Left lobe of liver (tissue), 2 donors: ENCODE results near the gene RYR3. TPM values are rescaled to one million over a fixed set of nuclear protein-coding genes. Genes with fewer than 3 reads are reported as not detected.

ENCODE experiments used
- ATAC-seq: fragments of 200-7000 bp; cut with Tn5 transposase; one replicate; pipeline ENCODE4 v1.9.1; 2020; ENCODE audit warnings: mild to moderate bottlenecking, moderate library complexity
- DNase-seq: peaks from one replicate; pipeline ENCODE4 v3.0.0-alpha.2; 2020; ENCODE audit warnings: low spot score
- total RNA-seq: library from RNA; stranded (reverse); gene quantifications from one replicate; pipeline ENCODE4 v1.2.1, GENCODE V29; 2021
- donor health status: DM: no; HTN: no; CAD: no; lungs with moderate emphysema.
- donor health status: DM: no; HTN: yes; CAD: no.

The RYR3 gene
- total RNA-seq = not detected

DNA sequence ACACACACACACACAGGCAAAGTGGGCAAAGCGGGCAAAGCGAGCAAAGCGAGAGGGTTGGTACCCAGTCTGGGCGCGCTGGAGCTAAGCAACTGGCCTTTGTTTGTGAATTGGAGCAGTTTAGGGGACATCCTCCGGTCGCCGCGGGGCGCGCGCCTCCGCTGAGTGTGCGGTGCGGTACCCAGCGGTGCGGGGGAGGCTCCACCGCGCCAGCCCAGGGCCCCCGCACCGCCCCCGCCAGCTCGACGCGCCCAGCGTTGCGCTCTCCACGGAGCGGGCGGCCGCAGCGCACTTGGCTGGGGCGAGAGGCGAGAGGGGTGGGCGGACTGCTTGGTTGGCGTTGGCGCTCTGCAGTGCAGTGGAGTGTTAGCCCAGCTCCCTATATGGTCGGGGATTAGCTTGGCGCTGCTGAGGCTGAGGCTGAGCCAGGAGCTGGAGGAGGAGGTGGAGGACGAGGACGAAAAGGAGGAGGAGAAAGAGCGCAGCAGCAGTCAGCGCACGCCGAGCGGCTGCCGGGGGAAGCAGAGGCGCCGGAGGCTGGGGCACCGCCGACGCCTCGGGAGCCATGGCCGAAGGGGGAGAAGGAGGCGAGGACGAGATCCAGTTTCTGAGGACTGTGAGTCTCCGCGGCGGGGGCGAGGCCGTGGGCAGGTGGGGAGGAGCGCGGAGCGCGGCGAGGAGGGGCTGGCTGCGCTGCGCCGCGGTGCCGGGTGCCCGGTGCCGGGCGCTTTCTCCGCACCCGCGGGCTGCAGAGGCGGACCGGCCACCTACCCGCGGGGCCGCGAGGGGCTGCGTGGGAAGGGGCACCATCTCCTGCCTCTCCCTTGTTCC is at the start of gene RYR3:
TSS of gene RYR3 (plus strand) at position 487 of the 831 bp plus-strand sequence. CDS start at position 566, 79 bp downstream.
- no peak for DNase-seq
- no peak for ATAC-seq

DNA sequence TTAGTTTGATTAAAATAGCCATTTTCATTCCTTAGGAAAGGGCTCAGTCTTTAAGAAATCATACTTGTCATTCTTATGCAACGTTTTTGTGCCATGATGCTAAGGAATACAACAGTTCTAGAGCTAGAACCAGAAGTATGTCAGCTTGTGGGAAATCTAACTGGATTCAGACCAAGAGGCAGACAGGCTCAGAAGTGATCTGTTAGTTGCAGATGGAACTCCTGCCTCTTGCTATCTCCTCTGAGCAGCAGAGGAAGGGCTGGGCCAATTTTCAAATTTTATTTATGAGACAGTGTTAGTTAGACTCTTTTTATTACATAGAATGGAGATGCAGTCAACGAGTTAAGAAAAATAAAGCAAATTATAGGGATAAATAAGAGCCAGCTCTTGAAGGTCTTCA is 48.5 kb upstream of the RYR3 start:
- ATAC-seq (no peak), DNase-seq (no peak)

DNA sequence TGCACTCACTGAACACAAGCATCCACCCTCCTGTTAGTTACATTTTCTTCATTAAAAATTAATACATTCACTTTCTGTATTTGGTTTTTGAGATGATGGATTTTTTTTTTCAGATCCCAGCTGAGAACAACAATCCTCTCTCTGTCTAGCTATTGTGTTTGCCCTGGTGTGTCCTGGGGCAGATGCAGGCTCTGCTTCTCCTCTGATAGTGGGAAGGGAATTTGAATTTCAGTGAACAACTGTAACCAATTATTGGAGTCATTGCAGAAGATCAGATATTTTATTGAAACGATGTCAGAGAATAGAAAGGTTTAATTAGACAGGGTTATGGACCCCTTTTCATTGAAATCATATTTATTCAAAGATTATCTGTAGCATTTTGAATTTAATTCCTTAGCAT is 33.1 kb upstream of the RYR3 start:
- DNase-seq (no peak), ATAC-seq (no peak)

GRCh38 chr15:33278816-33279612 is 31.8 kb upstream of the RYR3 start:
- DNase-seq (no peak), ATAC-seq (no peak)

DNA sequence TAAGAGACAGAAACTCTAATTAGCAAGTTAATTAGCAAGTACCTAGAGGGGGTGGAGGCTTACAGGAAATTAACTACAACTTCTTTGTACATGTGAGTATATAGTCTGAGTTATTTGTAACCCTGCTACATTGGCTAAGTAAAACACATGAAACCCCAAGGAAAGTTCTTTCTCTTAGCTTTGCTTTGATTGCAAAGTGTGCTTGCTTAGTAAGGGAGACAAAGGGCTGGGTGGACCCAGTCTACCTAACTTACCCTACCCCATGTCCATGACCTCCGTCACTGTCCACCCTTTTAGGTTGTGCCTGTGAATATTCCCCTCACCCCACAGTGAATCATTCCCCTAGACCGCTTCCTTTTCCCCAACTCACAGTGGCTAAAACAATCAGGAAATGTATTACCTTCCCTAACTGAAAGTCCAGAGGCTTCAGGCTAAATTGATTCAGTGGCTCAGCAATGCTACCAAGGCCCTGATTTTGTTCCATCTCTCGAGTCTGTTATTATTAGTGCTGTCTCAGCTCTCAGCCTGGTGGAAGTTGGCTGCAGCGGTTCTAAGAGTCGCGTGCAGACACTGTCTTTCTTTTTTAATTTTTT is 31.1 kb upstream of the RYR3 start:
- ATAC-seq = no peak
- no peak for DNase-seq

DNA sequence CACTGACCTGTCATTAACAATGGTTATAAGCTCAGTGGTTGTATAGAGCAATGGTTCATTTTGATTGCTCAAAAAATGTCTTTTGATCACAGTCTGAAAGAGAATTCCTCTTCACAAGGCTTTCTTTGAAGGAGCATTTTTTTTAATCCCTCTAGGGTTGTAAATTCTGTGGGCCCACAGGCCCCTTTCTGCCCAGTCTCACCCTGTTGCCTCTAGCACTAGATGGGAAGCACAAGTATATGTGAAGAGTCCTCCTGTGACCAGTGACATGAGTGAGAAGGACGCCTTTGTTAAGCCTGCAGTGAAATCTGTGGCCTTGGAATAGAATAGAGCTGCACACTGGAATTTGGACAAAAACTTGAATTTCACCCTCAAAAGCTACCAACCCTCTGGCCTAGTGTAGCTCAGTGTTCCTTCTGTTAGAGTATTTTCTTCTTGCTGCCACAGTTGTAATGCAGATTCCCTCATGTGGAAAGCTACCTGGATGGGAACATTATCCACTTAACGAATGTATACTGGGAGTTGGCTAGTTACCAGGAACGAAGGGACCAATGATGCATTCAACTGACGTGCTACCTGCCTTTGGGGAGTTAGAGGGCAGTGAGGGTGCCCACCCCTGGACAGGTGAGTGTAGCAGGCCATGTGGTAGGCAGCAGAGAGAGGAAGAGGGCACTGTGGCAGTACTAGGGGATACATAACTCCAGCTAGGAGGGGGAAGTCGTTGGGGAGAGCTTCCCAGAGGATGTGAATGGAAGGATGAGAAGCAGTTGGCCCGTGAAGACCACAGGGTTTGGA is 28.3 kb upstream of the RYR3 start:
- no peak for DNase-seq
- ATAC-seq = no peak

GRCh38 chr15:33283576-33283975 is 27.2 kb upstream of the RYR3 start:
- no peak for ATAC-seq
- no peak for DNase-seq

- ATAC-seq (no peak), DNase-seq (no peak)
Measured at GRCh38 chr15:33284336-33284735, 26.4 kb upstream of the RYR3 start.

DNA sequence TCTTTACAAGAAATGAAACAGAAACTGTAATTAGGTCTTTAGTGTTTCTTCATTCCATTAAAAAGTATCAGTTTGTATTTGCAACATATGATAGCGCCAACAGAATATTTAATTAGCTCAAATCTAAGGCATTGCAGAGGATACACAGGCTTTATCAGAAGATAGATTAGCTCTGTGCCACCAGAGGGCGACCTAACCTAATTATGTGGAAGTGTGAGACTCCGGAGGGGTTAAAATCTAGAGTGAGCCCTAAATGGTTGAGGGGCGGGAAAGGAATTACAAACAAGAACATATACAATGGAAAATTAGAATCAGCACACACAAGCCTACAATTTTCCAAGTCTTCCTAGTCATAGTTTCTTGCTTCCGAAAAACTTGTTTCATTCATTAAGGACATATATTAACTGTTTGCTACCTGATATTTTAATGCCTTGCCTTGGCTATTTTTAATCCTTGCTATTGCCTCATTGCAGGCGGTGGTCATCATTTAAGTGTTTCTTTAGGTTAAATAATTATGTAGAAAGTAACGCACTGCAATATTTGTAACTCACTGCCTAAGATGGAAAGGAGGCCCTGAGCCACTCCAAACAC is 18.0 kb upstream of the RYR3 start:
- ATAC-seq (peak; percentile 82), DNase-seq (peak; percentile 51)

DNA sequence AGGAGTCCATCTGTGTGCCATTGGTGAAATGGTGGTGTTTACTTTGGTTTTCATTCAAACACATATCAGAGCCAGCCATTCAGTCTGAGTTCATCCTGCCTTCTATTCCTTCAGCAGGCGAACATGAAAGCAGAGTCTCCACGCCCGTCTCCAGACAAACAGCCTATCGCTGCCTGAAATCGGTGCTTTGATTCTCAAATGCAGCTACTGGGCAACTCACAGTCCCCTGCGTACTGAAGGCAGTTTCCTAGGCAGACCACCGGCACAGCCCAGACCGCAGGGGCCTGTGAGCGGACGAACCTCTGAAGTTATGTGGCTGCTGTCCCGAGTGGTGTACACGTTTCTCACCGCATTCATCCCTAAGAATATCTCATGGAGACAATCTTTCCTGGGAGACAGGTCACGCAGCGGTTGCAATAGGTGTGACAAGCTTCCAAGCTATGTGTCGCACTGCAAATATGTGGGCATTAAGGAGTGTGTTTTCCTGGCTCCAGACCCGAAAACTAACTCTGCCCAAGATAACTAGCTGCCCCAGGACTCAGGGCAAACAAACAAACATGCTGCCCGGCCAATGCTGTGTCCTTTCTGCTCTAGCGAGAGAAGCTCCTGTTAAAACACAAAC is 16.9 kb upstream of the RYR3 start:
- ATAC-seq (peak; percentile 85), DNase-seq (no peak)

DNA sequence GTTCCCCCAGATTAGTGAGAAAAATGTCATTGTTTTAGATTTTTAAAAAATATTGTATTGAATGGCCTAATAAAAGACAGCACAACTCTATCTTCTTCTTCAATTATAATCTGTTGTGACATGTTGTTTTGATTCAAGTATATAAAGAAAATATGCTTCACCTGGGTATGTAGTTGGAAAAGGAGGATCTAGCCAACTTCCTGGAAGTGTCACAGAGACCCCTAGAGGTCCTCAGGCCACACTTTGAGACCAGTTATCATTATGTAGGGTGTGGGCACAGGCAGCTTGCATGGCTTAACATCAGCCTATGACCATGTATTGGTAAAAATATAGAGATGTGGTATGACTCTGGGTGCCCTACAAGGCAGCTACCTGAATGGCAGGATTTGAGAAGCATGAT is 14.7 kb upstream of the RYR3 start:
- DNase-seq = no peak
- ATAC-seq = no peak

DNA sequence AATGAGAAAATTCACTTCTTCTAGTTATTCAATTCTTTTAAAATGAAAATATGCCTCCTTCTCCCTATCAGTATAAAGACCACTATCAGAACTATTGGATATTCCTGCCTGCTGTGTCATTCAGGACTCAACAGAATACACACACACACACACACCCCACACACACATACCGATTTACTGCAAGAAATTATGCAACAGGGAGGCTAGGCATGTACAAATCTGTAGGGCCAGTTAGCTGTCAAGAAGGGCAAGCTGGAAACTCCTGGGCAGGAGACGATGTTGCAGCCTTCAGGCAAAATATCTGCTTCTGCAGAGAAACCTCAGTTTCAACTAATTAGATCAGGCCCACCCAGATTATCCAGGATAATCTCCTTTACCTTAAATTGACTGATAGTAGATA is 13.9 kb upstream of the RYR3 start:
- DNase-seq = no peak
- no peak for ATAC-seq

DNA sequence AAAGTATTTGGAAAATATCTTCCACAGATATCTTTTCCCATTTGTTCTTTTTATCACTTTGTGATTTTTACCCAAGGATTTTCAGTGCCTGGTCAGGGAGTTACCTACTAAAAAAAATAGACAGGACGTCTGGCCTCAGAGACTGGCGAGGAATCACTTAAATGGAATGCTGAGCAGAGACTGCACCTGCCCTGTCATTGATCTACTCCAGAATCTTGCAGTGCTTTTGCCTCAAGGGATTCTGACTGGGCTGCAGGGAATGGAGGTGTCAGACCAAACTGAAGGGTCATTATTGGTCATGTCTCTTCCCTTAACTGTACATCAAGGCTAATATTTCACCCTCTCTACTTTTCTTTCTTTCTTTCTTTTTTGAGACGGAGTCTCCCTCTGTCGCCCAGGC is 12.1 kb upstream of the RYR3 start:
- DNase-seq = no peak

DNA sequence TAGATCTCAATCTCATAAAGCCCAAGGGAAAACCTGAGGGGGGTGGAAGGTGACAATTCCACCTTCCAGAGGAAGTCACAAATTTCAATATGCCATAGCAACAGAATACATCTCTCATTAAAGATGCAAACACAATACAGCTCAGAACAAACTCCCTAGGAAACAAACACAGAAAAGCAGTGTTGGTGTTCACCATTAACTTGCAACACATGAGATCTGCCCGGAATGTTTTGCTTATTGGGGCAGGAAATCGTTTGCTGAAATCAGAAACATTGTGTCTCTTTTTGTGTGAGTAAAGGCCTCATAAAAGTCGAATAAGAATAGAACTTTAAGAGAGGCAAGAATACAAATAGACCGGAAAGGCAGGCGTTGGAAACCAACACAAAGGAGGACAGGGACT is 5.8 kb upstream of the RYR3 start:
- ATAC-seq (no peak), DNase-seq (no peak)

More for the DNA sequence above, 12.1 kb upstream of the RYR3 start:
- no peak for ATAC-seq

DNA sequence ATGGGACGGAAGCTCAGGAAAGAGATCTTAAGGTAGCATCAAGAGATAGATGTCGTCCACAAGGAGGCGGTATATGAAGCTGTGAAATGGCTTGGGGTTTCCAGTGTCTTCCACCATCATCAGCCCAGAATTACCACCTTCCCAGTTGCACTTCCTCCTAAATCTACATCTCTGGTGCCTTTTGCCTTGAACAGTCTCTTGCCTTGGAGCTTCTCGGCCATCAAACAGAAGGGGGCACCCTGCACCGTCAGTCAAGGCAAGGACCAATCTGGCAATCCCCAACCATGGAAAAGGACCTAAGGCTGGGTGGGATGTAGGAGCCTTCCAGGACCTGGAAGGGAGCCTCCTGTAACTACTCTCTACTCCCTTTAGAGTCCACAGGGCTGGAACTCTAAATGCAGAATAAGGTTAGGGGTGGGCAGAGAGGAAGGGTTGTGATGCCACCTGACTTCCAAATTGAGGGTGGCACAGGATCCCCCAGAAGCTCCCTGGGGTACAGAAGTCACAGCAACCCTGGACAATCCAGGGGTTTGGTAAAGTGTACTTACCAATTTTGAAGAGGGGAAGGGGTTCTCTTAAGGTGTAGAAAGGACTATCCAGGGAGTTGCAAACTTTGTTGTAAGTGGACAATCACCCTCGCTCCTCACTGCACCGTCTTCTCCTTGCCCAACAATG is 1.0 kb upstream of the RYR3 start:
- ATAC-seq (no peak), DNase-seq (no peak)

DNA sequence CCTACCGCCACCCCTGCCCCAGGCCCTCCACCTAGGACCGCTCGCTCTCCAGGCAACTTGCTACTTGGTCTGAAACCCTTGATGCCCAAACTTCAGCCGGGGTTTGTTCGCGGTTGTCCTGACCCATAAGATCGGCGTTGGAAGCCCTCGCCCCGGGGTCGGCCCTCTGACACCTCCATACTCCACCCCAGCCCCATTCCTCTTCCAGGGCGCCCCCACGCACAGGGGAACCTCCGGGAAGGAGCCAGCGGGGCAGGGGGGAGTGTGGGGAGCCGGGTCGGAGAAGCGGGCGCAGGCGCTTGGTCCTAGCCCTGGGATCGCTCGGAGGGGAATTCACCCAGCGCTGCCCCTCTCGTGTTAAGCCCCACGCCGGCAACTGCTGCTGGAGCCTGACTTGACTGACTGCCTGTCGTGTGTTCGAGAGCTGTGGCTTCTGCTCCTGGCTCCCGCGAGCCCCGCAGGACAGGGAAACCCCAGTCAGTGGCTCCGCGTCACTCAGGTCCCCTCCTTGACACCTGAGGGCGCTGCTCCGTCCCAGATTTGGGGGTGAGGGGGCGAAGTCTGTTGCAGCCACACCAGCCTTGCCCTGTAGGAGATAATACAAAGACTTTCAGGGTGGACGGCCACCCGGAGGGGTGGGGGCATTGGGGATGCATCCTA is 675 bp downstream of the RYR3 start:
- DNase-seq (no peak), ATAC-seq (no peak)

- DNase-seq = no peak
- ATAC-seq = no peak
Measured at GRCh38 chr15:33313491-33313890, 2.7 kb downstream of the RYR3 start.

- ATAC-seq (no peak), DNase-seq (no peak)
Measured at GRCh38 chr15:33314069-33314468, 3.3 kb downstream of the RYR3 start.

DNA sequence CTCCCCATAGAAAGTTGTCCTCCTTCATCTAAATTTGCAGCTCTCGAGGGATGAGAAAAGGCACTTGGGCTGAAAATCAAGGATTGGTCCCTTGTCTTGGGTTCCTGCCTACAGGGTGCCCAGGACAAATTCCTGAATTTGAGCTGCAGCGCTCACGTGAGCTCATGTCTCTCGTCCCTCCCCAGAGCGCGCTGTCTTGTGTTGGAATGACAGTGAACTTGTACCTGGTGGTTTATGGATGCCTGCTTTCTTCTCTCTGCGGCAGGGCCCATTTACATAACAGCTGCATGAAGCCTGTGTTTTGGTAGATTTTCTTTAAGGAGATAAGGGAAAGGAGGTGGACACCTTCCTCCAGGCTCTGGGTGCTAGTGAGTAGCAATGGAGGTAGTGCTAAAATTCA is 4.3 kb downstream of the RYR3 start:
- ATAC-seq (no peak), DNase-seq (no peak)
